ENCODE results near the gene DTX1.
A peak's percentile ranks its signal among the peaks of the same experiment; 100 is the strongest.

Gene DTX1

DNA sequence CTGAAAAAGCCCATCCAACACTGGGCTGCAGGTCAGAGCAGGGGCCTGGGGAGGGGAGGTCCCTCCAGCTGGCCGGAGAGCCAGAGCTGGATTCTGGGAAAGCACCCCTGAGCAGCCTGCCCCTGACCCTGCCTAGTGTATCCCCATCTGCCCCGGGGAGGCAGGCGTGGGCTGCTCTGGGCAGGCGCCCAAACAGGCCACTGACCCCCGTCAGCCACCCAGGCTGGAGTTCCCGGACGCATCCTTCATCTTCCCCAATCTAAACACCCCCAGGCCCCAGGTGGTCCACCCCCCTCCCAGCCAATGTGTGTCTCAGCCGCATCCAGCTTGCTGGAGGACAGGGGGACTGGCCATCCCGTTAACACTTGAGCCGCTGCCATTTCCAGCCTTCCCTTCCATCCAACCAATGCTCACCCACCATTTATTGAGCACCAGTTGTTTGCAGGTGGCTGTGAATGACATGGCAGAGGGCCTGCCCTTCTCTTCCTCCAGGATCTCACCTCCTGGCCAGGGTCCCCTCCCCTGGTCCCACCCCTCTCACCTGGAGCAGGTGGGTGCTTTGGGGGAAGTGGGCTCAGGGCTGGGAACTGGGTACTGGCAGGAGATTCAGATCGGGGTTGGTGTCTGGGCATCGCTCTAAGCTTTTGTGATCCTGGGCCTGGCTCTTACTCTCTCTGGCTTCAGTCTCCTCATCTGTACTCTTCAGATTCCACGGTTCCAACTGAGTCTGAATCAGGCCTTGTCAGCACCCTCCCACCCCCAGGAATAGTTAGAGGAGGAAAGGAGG is 743 bp upstream of the DTX1 start:
- no peak for DNase-seq

GRCh38 chr12:113056381-113056630 is 224 bp upstream of the DTX1 start:
- DNase-seq, result no peak

- no peak for DNase-seq
Observed at GRCh38 chr12:113057565-113058485, 1.3 kb downstream of the DTX1 start.

DNA sequence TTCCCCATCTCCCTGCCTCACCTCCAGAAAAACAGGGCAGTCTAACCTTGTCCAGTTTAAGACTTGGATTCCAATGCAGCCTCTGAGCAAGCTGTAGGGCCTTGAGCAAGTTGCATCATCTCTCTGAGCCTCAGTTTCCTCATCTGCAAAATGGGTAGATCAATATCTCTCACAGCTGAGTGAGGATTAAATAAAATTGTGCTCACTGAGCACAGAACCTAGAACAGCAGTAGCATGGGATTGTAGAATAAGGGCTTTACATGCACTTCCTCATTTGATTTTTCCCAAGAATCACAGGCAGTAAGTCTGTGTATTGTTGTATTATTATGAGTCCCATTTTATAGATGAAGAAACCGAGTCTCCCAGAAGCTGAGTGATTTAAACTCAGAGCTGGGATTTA is 2.0 kb downstream of the DTX1 start:
- DNase-seq, result no peak

DNA sequence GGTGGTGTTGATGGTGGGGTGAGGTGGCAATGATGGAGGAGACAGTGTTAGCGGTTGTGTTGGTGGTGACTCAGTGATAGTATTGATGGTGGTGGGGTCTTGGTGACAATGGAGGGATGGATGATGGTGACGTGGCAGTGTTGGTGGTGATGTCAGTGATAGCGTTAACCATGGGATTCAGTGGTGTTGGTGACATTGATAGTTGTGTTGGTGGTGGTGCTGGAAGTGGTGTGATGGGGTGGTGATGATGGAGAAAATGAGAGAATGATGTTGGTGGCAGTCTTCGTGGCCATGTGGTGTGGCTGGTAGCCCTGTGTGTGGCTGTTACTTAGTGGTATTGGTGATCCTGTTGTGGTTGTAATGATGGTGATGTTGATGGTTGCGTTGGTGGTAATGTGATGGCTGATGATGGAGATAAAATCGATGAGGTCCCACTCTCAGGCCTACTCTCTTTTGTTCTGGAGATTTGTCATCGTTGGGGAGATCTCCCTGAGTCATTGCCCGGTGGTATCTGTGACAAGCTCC is 2.6 kb downstream of the DTX1 start:
- DNase-seq, result no peak

DNA sequence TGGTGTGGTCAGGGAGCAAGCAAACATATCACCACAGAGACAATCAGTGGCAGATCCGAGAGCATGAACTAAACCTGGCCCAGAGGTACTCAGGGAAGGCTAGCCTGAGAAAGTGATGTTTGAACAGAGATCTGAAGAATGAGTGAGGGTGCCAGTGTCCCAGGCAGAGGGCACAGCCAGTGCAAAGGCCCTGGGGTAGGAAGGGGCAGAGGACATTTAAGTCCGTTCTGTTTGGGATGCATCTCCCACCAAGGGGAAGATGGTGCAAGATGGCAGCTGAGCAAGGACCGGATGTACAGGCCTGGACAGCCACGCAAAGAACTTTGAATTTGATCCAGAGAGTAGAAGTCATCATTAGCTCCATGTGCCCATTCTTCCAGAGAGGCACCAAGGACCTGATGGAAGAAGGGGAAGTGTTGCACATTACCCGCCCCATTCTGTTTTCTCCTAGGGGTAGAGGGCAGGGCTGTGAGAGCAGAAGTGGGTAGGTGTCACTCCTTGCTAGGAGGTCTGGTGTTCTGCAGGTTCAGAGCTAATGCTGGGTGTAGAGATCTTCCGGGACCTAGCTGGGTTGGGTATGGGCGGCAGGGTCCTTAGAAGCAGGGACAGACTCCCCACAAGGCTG is 3.9 kb downstream of the DTX1 start:
- DNase-seq, result no peak

GRCh38 chr12:113061061-113061694 is 4.6 kb downstream of the DTX1 start:
- no peak for DNase-seq

GRCh38 chr12:113062502-113063395 is 6.2 kb downstream of the DTX1 start:
- DNase-seq, result no peak

- DNase-seq, result no peak
Observed at GRCh38 chr12:113063396-113064350, 7.1 kb downstream of the DTX1 start.

GRCh38 chr12:113064395-113065125 is 8.0 kb downstream of the DTX1 start:
- peak; percentile 5 for DNase-seq

DNA sequence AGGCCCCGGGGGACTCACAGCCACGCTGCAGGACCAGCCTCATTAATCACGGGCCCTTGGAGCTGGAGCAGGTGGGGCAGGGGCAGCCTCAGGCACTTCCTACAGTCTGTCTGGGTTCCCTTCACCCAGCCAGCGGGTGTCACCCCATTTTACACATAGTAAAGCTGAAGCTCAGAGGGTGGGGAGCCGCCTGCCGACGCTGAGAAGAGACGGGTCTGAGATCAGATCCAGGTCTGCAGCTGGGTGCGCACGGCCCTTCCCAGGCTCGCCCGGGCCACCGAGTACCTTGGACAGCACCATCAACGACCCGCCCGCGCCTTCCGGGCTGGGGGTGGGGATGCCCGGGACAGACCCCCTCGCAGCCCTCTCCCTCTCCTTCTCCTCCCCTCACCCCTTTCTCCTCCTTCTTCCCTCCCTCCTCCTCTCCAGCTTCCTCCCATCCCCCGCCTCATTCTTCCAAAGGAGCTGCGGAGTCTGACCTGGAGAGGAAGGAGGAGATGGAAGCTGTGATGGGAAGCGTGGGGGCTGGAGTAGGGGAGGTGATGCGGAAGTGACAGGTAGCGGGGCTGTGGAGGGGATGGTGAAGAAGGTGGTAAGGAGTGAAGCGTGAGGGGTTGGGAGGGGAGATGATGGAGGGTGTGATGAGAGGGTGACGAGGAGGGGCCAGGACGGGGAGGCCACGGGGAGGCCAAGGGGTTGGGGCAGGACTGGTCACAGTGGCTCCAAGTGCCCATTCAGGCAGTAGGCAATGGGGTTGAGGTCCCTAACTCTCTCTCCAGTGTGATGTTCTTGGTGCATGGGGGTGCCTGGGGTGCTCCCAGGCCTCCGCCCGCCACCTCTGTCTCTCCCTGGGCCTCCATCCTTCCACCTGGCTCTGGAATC is 8.8 kb downstream of the DTX1 start:
- DNase-seq, result no peak

- no peak for DNase-seq
Observed at GRCh38 chr12:113066813-113067400, 10.4 kb downstream of the DTX1 start.

- DNase-seq, result no peak
Observed at GRCh38 chr12:113067987-113068935, 11.7 kb downstream of the DTX1 start.

GRCh38 chr12:113069149-113069548 is 12.6 kb downstream of the DTX1 start:
- DNase-seq, result no peak

DNA sequence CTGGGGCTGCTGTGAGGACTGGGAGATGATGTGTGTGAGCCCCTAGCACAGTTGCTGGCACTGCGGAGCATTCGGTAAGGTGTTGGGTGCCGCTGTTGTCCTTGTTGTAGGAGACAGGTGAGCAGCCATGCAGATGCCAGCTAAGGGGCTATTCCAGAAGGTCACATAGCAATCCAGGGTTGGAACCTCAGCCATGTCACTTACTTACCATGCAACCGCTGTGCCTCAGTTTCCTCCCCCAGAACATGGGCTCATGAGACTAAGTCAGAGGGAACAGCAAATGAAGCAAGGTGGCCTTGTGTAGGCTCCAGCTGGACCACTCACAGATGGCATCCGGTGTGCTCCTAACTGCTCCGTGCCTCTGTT is 13.2 kb downstream of the DTX1 start:
- no peak for DNase-seq

DNA sequence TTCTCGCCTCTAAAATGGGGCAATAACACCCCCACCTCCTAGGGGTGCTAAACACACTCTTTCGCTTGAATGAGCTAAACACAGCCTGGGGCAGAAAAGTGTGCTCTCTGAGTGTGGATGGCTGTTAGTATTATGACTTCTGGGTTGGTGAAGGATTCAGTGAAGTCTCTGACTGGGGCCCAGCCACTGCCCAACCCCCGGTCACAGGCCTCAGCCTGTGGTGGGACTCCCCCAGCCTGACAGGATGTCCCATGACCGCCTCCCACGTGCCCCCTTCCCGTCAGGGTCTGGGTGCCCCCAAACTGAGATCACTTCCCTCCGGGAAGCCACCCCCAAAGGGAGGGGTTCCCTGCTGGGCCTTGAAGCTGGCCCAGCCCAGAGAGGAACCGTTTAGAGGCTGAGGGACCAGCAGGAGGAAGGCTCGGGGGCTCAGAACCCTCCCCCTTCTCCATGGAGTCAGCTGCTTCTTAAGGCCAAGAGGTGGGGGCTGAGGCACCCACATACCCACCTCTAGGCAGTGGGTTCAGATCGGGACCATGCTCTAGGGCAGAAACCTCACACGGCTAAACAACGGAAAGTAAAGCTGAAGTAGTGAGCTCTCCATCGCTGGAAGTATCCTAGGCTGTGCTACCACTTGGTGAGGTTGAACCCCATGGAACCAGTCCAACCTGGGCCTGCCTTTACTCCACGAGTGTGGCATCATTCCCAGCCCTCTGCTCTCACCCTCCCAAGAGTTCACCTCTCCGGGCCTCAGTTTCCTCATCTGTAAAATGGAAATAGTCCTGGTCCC is 13.8 kb downstream of the DTX1 start:
- no peak for DNase-seq

Data from NCI-H345 (cell line).